Activated CD8-positive, alpha-beta T cell treated with anti-CD3 and anti-CD28 coated beads for 36 hours (primary cell): ENCODE measurements around the gene GOLGA6A. TPM values are rescaled to one million over a fixed set of nuclear protein-coding genes. Genes with fewer than 3 reads are reported as not detected.
"Not testable (repeated sequence)": the region's sequence is repeated elsewhere in the genome, so short reads cannot be mapped to it uniquely, and the experiment has no call there.

Experiments
- ATAC-seq: fragments of 200-7000 bp; cut with Tn5 transposase; one replicate; pipeline ENCODE4 v1.10.0; 2021; ENCODE audit warnings: mild to moderate bottlenecking, moderate library complexity
- CTCF ChIA-PET: fragments of 350-600 bp; sonication (Branson Sonifier 250); formaldehyde crosslinking; loops from one replicate; lab custom pipeline; 2021; ENCODE audit warnings: antibody characterized with exemption; lab: Charles Lee
- POLR2A ChIA-PET: fragments of 350-600 bp; sonication (Branson Sonifier 250); formaldehyde crosslinking; loops from one replicate; lab custom pipeline; 2021; ENCODE audit warnings: antibody characterized with exemption; lab: Charles Lee
- DNase-seq: peaks from one replicate; pipeline ENCODE4 v3.0.0-alpha.2; 2020
- H3K27ac Mint-ChIP-seq: one replicate; pipeline ENCODE4 v1.8.0; 2021; ENCODE audit warnings: mild to moderate bottlenecking, mixed read lengths
- H3K27me3 Mint-ChIP-seq: one replicate; pipeline ENCODE4 v1.8.0; 2021; ENCODE audit warnings: mixed read lengths
- H3K36me3 Mint-ChIP-seq: one replicate; pipeline ENCODE4 v1.8.0; 2021; ENCODE audit warnings: low read depth, mixed read lengths
- H3K4me1 Mint-ChIP-seq: one replicate; pipeline ENCODE4 v1.8.0; 2021; ENCODE audit warnings: low read depth, mixed read lengths
- H3K4me3 Mint-ChIP-seq: one replicate; pipeline ENCODE4 v1.8.0; 2021; ENCODE audit warnings: mild to moderate bottlenecking, moderate library complexity, mixed read lengths
- H3K9me3 Mint-ChIP-seq: one replicate; pipeline ENCODE4 v1.8.0; 2021; ENCODE audit warnings: mixed read lengths
- CTCF ChIP-seq: fragments of 200-600 bp; IDR thresholded peaks from one replicate; pipeline ENCODE4 v1.8.0; 2022; ENCODE audit warnings: antibody characterized with exemption, mild to moderate bottlenecking
- intact Hi-C: fragments of 100-400 bp; cut with micrococcal nuclease; formaldehyde crosslinking; loops from one replicate; pipeline ENCODE4 v1.10.0; 2022
- total RNA-seq, 2 experiments: library from RNA; stranded (reverse); gene quantifications; one replicate each; pipeline ENCODE4 v1.2.3, GENCODE V29; 2021

Gene GOLGA6A
- total RNA-seq, 2 experiments from 2014 or later: not detected

DNA sequence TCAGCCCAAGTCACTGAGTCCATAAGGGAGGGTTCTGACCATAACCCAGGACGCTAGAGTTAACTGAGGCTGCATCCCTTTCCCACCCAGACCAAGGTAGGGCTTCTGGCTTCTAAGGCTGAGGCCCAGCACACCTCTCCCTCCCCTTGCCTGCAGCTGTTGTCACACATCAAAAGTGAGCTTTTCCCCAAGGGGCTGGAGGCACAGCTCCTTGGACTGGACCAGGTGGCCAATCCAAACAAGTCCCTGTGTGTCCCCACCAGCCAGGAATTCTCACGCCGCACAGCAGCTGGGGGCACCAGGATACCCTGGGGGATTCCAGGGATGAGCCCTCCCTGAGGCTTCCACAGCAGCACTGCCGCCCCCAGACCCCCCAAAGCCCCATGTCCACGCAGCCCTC lies 25.8 kb upstream of the GOLGA6A start:
- Mint-ChIP-seq H3K27me3 (no peaks in the 10 kb centered on the region), H3K4me1 (no peaks in the 10 kb centered on the region), H3K36me3 (no peaks in the 10 kb centered on the region), H3K4me3 (no peak overlapping the region), H3K27ac (no peak overlapping the region), H3K9me3 (no peaks in the 10 kb centered on the region)
- ChIA-PET POLR2A (no interaction called here), CTCF (no interaction called here)
- ATAC-seq (no peak), DNase-seq (no peak)
- intact Hi-C loops: no loop called here
- TF ChIP-seq CTCF: no peak

GRCh38 chr15:74099963-74100733 lies 17.8 kb upstream of the GOLGA6A start:
- peak; percentile 84 for DNase-seq
- intact Hi-C loops: not testable (repeated sequence)

DNA sequence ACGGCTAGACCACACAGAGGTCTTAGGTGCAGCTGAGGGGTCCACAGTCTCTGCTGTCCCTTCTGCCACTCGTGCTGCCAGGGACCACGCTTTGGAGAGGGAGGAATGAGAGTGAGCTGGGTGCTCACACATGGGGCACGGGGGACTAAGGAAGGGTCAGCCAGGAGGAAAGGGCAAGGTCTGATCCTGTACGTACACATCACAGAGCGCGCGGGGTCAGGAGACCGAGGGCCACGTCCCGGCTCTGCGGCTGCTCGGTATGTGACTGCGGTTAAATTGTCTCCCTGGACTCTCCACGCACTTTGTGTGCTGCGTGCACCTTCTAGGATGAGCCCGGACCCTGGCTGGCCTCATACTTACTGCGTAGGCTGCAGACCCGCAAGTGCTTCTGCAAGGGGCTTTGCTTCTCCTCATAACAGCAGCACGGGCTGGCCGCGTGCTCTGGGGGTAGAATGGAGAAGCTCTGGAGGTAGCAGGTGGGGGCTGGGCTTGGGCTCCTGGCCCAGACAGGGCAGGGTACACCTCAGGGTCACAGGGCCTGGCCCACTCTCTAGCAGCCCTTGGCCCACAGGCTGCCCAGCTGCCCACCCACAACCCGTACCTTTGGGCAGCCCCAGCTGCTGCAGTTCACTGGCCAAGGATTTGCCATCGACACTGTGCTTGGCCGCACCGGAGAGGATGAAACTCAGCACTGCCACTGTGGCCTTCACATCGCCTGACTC lies 14.6 kb upstream of the GOLGA6A start:
- H3K27ac Mint-ChIP-seq, H3K4me3 Mint-ChIP-seq, H3K9me3 Mint-ChIP-seq, H3K27me3 Mint-ChIP-seq, H3K36me3 Mint-ChIP-seq, H3K4me1 Mint-ChIP-seq, POLR2A ChIA-PET, DNase-seq, intact Hi-C loops, ATAC-seq, CTCF ChIA-PET: not testable (repeated sequence)

More at GRCh38 chr15:74099963-74100733, 17.8 kb upstream of the GOLGA6A start:
- POLR2A ChIA-PET, H3K4me1 Mint-ChIP-seq, H3K27me3 Mint-ChIP-seq, H3K9me3 Mint-ChIP-seq, CTCF ChIA-PET, H3K36me3 Mint-ChIP-seq: not testable (repeated sequence)
- Mint-ChIP-seq H3K4me3 (peak overlapping the region; percentile 84), H3K27ac (peak overlapping the region; percentile 89)
- ATAC-seq: peak; percentile 91

DNA sequence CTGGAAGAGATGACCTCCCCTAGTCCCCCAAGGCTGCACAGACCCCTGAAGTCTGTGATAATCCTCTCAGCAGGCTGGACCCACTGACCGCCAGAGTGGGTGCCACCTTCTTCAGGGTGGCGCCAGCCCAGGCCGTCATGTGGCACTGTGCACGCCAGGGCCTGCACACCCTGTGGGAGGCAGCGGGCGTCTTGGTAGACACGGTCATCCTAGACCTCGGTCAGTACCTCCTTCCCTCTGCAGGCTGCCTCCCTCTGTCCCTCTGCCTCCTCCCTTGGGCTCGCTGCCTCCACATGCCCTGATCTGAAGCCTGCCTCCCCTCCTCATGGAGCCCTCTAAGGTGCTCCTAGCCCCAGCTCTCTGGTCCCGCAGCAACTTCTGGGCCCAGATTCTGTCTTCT lies 13.3 kb upstream of the GOLGA6A start:
- ATAC-seq, H3K27me3 Mint-ChIP-seq, DNase-seq, POLR2A ChIA-PET, H3K27ac Mint-ChIP-seq, H3K4me3 Mint-ChIP-seq, H3K36me3 Mint-ChIP-seq, H3K4me1 Mint-ChIP-seq, intact Hi-C loops, CTCF ChIA-PET, H3K9me3 Mint-ChIP-seq: not testable (repeated sequence)

- H3K9me3 Mint-ChIP-seq, H3K4me3 Mint-ChIP-seq, CTCF ChIA-PET, H3K36me3 Mint-ChIP-seq, H3K27ac Mint-ChIP-seq, intact Hi-C loops, POLR2A ChIA-PET, ATAC-seq, H3K27me3 Mint-ChIP-seq, DNase-seq, H3K4me1 Mint-ChIP-seq: not testable (repeated sequence)
Observed at GRCh38 chr15:74094567-74094966, 12.2 kb upstream of the GOLGA6A start.

DNA sequence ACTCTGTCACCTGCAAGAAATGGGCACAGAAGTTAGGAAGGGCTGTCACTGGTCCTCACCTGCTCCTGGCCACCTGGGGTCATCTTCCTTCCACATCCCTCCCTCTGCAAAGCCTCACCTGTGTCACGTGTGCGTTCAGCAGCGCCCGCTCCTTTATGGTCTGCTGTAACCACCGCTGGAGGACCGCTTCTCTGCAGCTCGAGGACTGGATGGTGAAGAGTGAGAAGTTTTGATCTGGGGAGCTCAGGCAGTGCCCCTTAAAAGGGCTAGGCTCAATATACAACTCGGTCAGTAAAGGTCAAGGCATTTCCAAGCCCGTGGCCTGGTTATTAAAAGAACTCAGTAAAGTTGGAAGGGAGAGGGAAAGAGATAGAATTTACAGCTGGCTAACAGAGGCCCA lies 6.6 kb downstream of the GOLGA6A start:
- DNase-seq, CTCF ChIA-PET, H3K27me3 Mint-ChIP-seq, POLR2A ChIA-PET, H3K36me3 Mint-ChIP-seq, H3K4me1 Mint-ChIP-seq, H3K9me3 Mint-ChIP-seq, H3K4me3 Mint-ChIP-seq, intact Hi-C loops, ATAC-seq, H3K27ac Mint-ChIP-seq: not testable (repeated sequence)

DNA sequence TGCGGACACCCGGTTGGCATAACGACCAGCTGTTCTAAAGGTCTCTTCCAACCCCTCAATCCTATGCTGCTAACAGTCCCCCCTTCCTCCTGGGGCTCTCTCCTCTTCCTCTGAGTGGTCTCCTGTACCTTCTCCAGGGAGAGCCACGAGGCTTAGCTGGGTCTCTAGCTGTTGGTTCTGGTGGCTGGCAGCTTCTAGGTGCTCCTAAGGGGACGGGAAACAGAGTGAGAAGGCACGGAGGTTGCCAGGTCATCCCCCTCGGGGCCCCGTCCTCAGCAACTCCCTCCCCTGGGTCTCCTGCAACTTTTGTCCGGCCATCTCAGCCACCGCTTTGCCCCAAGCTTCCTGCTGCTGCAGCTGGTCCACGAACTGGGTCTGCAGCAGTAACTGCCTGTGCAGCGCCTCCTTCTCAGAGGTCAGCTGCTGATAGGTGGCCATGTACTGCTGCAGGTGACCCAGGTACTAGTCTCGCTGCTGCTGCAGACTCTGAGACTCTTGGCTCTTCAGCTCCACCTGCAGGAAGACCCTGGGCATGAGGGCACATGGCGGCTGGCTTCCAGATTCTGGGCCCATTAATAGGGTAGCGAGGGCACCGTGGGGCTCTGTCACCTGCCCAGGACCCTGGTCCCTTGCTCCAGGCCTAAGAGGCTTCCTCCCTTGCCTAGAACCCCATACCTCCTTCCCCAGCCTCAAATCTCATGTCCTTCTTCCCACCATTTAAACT lies 9.6 kb downstream of the GOLGA6A start:
- CTCF ChIA-PET, POLR2A ChIA-PET, intact Hi-C loops, H3K9me3 Mint-ChIP-seq, H3K4me1 Mint-ChIP-seq, ATAC-seq, H3K36me3 Mint-ChIP-seq, H3K27me3 Mint-ChIP-seq, H3K27ac Mint-ChIP-seq, H3K4me3 Mint-ChIP-seq: not testable (repeated sequence)
- peak; percentile 27 for TF ChIP-seq CTCF
- peak; percentile 73 for DNase-seq

DNA sequence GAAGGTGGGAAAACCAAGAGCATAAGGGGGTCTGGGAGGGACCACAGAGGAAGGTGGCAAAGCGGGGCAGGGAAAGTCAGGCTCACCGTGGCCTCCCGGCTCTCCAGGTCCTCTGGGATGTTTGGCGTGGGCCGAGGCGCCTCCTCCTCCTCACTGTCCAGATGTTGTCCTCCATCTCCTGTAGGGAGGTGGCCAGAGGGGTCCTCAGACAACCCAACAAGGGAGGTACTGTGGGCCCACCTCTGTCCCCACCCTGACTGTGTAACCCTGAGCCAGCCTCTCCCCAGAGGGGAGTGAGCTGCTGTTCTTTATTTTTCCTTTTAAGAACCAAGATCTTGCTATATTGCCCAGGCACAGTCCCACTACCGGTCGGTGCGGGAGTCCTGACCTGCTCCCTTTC lies 10.2 kb downstream of the GOLGA6A start:
- H3K9me3 Mint-ChIP-seq, POLR2A ChIA-PET, ATAC-seq, H3K4me1 Mint-ChIP-seq, H3K27me3 Mint-ChIP-seq, H3K27ac Mint-ChIP-seq, intact Hi-C loops, CTCF ChIA-PET, H3K4me3 Mint-ChIP-seq, DNase-seq, H3K36me3 Mint-ChIP-seq: not testable (repeated sequence)

DNA sequence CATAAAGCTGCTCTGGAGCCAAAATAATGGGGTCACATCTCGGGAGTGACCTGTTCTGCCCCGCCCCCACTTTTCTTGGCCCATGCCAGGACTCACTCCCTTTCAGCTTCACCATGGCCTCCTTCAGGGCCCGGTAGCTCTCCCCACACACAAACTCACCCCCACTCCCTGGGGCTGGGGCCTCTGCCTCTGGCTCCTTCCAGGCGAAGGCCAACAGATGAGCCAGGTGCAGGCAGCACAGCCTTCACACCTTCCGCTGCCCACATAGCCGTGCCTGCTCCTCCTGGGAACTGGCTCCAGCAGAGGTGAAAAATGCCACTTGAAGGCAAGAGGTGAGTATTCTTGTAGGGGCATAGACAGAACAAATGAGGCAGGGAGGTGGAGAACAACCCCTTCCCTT lies 10.7 kb downstream of the GOLGA6A start:
- POLR2A ChIA-PET, H3K36me3 Mint-ChIP-seq, H3K4me3 Mint-ChIP-seq, H3K4me1 Mint-ChIP-seq, intact Hi-C loops, DNase-seq, H3K9me3 Mint-ChIP-seq, H3K27ac Mint-ChIP-seq, ATAC-seq, CTCF ChIA-PET, H3K27me3 Mint-ChIP-seq: not testable (repeated sequence)
